HFF-Myc (cell line): ENCODE measurements around the gene EXOC3.

Experiments used
- DNase-seq: peaks from one replicate; pipeline ENCODE4 v3.0.0-alpha.2; 2011; ENCODE audit warnings: low read depth; ENCODE audit errors: extremely low read depth
- H3K4me3 ChIP-seq: replicated peaks from 2 replicates; pipeline ENCODE4 v1.5.1; 2011; ENCODE audit warnings: low read depth, mild to moderate bottlenecking, control low read depth, low read length
- TF ChIP-seq, protein P1 (sequence below): IDR thresholded peaks from 2 replicates; pipeline ENCODE4 v1.5.1; 2012; ENCODE audit warnings: mild to moderate bottlenecking, low read depth, low read length, control low read depth; ENCODE audit errors: missing control alignments

Gene EXOC3

DNA sequence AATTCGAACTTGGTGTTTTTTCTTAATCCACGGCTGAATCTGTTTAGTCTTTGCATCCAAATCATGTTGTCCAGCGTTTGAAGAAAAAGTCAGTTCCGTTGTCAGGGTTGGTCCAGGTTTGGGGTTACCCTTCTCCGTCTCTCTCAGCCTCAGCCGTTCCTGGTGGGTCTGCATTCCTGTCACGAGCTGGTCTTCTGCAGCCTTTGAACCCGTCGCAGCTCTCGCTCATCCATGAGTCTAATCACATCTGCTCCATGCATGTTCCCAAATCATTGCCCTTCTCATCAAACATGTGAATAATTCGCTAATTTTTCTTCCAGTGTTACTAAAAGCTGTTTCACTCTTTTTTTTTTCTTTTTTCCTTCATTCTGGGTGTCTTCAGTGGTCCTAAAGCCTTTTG lies 39.0 kb upstream of the EXOC3 start:
- DNase-seq, result no peak
- TF ChIP-seq, protein P1, sequence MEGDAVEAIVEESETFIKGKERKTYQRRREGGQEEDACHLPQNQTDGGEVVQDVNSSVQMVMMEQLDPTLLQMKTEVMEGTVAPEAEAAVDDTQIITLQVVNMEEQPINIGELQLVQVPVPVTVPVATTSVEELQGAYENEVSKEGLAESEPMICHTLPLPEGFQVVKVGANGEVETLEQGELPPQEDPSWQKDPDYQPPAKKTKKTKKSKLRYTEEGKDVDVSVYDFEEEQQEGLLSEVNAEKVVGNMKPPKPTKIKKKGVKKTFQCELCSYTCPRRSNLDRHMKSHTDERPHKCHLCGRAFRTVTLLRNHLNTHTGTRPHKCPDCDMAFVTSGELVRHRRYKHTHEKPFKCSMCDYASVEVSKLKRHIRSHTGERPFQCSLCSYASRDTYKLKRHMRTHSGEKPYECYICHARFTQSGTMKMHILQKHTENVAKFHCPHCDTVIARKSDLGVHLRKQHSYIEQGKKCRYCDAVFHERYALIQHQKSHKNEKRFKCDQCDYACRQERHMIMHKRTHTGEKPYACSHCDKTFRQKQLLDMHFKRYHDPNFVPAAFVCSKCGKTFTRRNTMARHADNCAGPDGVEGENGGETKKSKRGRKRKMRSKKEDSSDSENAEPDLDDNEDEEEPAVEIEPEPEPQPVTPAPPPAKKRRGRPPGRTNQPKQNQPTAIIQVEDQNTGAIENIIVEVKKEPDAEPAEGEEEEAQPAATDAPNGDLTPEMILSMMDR, result no peak
- H3K4me3 ChIP-seq, result no peak overlapping the region

DNA sequence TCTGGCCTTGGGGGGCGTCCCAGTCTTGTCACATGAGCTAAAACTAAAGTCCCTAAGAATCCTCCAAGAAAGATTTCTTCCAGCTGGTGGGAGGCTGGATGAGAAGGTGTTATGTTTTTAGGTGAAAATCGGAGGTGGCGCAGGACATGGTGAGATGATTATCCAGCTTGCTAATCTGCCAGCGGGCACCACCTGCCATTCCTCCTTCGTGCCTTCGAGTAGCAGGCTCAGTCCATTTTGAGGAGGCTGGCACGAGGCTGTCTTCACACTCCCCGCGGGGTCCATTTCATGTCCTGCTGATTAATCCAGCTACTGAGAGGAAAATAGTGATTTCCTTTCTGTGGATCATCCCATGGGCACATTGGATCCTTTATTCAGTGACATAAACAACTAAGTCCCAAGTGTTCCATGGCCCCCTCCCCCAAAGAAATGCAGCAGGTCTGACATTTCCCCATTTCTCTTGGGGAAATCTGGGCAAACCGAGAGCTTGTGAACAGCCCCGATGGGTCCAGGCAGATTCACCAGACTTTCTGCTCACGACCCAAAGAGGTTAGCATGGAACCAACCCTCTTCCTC lies 38.2 kb upstream of the EXOC3 start:
- no peak overlapping the region for H3K4me3 ChIP-seq
- DNase-seq, result no peak
- TF ChIP-seq, protein P1, result no peak

DNA sequence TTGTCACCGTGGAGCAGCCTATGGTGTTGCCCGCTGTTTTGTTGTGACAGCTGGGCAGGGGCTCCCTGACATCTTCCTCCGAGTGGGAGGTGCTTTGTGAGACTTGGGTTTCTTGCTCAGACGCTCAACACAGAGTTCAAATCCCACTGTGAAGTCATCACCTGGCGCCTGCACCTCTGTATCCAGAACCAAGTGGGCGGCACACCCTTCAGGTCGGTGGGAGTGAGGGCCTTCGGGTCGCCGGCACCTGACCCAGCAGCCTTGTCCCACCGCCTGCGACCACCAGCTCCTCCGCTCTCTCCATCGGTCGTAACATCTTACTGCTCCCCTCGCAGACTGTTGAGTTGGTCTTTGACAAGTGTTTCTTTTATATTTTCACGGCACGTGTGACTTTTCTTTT lies 37.6 kb upstream of the EXOC3 start:
- TF ChIP-seq, protein P1, result no peak
- DNase-seq, result no peak
- H3K4me3 ChIP-seq, result no peak overlapping the region

DNA sequence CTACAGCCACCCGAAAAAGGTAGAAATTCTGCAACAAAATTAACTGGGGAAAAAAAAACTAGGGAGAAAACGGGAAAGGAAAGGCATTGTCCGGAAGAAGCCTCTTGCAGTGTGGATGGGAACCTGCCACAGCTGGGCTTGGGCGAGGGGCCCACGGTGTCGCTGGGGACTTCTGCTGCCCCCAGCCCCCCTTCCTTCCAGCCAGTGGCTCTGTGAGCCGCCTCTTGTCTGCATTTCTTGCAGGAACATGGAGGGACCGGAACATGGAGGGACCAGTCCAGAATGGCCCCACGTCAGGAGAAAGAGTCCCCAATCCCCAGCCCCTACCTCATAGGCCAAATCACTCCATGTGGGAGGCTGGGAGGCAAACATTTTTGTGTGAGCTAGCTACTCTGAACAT lies 36.9 kb upstream of the EXOC3 start:
- DNase-seq, result no peak
- no peak overlapping the region for H3K4me3 ChIP-seq
- TF ChIP-seq, protein P1, result no peak

DNA sequence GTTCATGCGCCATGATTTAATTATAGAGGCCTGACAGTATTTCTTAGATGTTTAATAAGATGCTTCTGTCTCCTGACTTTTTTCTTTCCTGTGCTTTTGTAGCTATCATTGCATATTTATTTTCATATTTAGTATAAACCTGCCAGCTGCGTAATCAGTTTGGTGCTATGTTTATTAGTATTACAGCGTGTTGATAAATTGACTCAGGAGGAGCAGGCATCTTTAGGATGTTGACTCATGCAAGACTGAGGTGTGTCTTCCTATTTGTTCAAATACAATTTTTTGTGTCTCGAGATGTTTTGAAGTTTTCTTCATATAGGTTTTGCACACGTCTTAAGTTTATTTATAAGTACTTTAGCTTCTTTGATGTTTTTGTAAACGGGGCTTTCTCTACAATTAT lies 35.9 kb upstream of the EXOC3 start:
- H3K4me3 ChIP-seq, result no peak overlapping the region
- no peak for DNase-seq
- TF ChIP-seq, protein P1, result no peak

DNA sequence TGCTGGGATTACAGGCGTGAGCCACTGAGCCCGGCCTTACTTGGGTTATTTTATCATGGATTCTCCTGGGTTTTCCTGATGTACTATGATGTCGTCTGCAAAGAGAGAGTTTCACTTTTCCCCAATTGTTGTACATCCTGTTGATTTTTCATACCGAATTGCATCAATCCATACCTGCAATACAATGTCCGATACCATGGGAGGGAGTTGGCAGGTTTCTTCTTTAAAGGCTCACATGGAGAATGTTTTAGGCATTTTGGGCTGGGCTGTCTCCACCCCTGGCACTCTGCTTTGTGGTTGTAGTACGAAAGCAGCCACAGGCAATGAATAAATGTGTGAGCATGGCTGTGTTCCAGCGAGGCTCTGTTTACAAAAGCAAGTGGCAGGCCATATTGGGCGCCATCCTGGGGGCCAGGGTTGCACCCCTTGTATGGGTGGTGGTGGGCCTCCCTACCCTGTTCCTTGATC lies 35.1 kb upstream of the EXOC3 start:
- DNase-seq, result no peak

More for the DNA sequence above, 35.1 kb upstream of the EXOC3 start:
- TF ChIP-seq, protein P1, result no peak
- no peak overlapping the region for H3K4me3 ChIP-seq
